HCEC 1CT (cell line): ENCODE results near the gene ZNF747.
A peak's percentile ranks its signal among the peaks of the same experiment; 100 is the strongest.

Experiments used
- DNase-seq: peaks from one replicate; pipeline ENCODE4 v3.0.0-alpha.2; 2017

The ZNF747 gene

GRCh38 chr16:30510376-30510938 is 24.2 kb downstream of the ZNF747 start:
- no peak for DNase-seq

- no peak for DNase-seq
These were observed 25.4 kb downstream of the ZNF747 start for GRCh38 chr16:30509081-30509765.

GRCh38 chr16:30503403-30504296 is 31.0 kb downstream of the ZNF747 start:
- no peak for DNase-seq

- no peak for DNase-seq
These were observed 35.4 kb downstream of the ZNF747 start for GRCh38 chr16:30499284-30499683.

GRCh38 chr16:30494709-30495108 is 39.9 kb downstream of the ZNF747 start:
- no peak for DNase-seq

- DNase-seq, result no peak
These were observed 40.6 kb downstream of the ZNF747 start for GRCh38 chr16:30493941-30494488.

DNA sequence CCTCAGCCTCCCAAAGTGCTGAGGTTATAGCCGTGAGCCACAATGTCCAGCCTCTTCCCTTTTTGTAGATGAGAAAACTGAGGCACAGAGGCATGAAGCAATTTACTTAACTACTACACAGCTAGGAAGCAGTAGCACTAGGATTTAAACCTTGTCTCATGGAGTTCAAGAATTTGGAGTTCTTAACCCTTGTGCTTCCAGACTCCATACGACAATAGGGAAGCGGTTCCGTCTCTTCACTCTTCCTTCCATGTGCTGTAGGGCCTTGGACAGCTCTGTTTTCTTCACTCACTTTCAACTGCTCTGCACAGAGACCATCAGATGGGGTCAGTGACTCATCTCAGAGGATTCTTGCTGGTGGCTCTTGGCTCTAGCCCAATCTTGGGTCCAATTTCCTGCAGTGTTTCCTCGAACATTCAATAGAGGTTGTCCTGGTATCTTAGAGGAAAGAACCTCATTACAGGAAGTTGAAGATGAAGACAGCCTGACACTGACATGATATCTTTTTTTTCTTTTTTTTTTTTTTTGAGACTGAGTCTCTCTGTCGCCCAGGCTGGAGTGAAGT is 42.8 kb downstream of the ZNF747 start:
- peak; percentile 67 for DNase-seq

DNA sequence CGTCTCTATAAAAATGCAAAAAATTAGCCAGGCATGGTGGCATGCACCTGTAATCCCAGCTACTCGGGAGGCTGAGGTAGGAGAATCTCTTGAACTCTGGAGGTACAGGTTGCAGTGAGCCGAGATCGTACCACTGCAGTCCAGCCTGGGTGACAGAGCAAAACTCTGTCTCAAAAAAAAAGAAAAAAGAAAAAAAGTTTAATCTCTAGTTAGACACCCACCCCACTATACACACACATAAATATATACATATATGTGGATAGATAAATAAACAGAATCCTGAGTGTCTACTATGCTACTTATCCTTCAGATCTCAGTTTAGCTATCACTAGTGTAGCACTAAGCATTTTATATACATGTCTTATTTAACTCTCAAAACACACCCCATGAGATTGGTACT is 43.4 kb downstream of the ZNF747 start:
- no peak for DNase-seq

- no peak for DNase-seq
These were observed 44.4 kb downstream of the ZNF747 start for GRCh38 chr16:30490210-30490609.

- DNase-seq, result peak; percentile 14
These were observed 45.7 kb downstream of the ZNF747 start for GRCh38 chr16:30488764-30489605.

DNA sequence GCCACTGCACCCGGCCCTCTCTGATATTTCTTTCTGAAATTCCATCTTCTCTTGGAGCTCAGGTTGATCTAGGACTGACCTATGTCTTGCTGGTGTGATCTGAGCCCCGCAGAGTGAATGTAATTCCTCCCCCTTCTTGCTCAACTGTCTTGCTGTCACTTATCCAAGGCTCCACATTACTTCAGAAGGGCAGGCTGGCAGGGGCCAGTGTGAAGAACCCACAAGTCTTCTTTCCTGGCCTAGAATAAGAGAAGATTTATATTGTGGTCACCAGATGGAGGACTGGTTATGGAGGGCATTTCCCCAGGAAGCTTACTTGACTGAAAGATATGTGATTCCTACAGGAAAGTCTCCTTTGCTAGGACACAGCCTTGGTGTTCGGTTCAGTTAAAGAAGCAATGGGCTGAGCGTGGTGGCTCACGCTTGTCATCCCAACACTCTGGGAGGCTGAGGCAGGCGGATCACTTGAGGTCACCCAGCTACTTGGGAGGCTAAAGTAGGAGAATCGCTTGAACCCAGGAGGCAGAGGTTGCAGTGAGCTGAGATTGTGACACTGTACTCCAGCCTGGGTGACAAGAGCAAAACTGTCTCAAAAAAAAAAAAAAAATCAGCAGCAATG is 48.7 kb downstream of the ZNF747 start:
- DNase-seq, result peak; percentile 9

GRCh38 chr16:30484887-30485286 is 49.8 kb downstream of the ZNF747 start:
- no peak for DNase-seq

GRCh38 chr16:30482366-30482765 is 52.3 kb downstream of the ZNF747 start:
- no peak for DNase-seq

DNA sequence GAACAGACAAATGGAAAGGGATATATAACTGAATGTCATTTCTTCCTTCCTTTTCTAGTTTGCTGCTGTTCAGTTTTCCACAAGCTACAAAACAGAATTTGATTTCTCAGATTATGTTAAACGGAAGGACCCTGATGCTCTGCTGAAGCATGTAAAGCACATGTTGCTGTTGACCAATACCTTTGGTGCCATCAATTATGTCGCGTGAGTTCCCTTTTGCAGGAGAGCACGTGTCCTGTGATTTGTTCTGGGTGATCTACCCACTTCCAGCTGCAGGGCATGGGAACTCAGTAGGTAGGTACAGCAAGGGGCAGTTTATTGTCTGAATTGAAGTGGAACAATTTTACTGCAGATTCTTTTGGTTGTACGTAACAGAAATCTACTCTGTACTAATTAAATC is 53.3 kb downstream of the ZNF747 start:
- DNase-seq, result no peak
